Karpas-422 (cell line): Measurements from ENCODE around the gene THOC6. TPM values are rescaled to one million over a fixed set of nuclear protein-coding genes. Genes with fewer than 3 reads are reported as not detected.

Experiments
- DNase-seq: peaks from one replicate; pipeline ENCODE4 v3.0.0-alpha.2; 2015
- H2AFZ ChIP-seq: fragments of 200-600 bp; sonication (generic); 2 replicates; pipeline ENCODE4 v1.6.1; 2014; ENCODE audit warnings: antibody characterized with exemption, low read length, mixed read lengths
- H3K27ac ChIP-seq: fragments of 200-600 bp; sonication (generic); 2 replicates; pipeline ENCODE4 v1.5.1; 2014; ENCODE audit warnings: mild to moderate bottlenecking, low read length, moderate library complexity
- H3K27me3 ChIP-seq: fragments of 200-600 bp; sonication (generic); 2 replicates; pipeline ENCODE4 v1.6.1; 2014; ENCODE audit warnings: low read length, mixed read lengths
- H3K36me3 ChIP-seq: fragments of 200-600 bp; sonication (generic); 2 replicates; pipeline ENCODE4 v1.6.1; 2014; ENCODE audit warnings: low read length, mixed read lengths; ENCODE audit not compliant: insufficient read depth
- H3K4me1 ChIP-seq: fragments of 200-600 bp; sonication (generic); 2 replicates; pipeline ENCODE4 v1.6.1; 2014; ENCODE audit warnings: mild to moderate bottlenecking, low read length, mixed read lengths
- H3K4me2 ChIP-seq: fragments of 200-600 bp; sonication (generic); 2 replicates; pipeline ENCODE4 v1.6.1; 2014; ENCODE audit warnings: low read length, low read depth, mild to moderate bottlenecking; ENCODE audit not compliant: poor library complexity, severe bottlenecking
- H3K4me3 ChIP-seq: fragments of 200-600 bp; sonication (generic); 2 replicates; pipeline ENCODE4 v1.5.1; 2014; ENCODE audit warnings: mild to moderate bottlenecking, antibody characterized with exemption, low read length, mixed read lengths
- H3K79me2 ChIP-seq: fragments of 200-600 bp; sonication (generic); 2 replicates; pipeline ENCODE4 v1.6.1; 2014; ENCODE audit warnings: mild to moderate bottlenecking, low read length, mixed read lengths
- H3K9ac ChIP-seq: fragments of 200-600 bp; sonication (generic); 2 replicates; pipeline ENCODE4 v1.6.0; 2014; ENCODE audit warnings: low read length
- H3K9me2 ChIP-seq: fragments of 200-600 bp; sonication (generic), shearing (Covaris generic); replicated peaks from 2 replicates; pipeline ENCODE4 v1.6.0; 2014; ENCODE audit warnings: mild to moderate bottlenecking, low read length, moderate library complexity; ENCODE audit not compliant: insufficient read depth
- H3K9me3 ChIP-seq: fragments of 300-700, 200-600 bp; sonication (generic); 2 replicates; pipeline ENCODE4 v1.6.1; 2014; ENCODE audit warnings: low read length, mixed read lengths
- H4K20me1 ChIP-seq: fragments of 200-600 bp; sonication (generic); 2 replicates; pipeline ENCODE4 v1.6.1; 2014; ENCODE audit warnings: mild to moderate bottlenecking, antibody characterized with exemption, low read length, low read depth; ENCODE audit not compliant: insufficient read depth
- total RNA-seq: library from RNA; depleted of rRNA; stranded (reverse); fragments of >200 nt; shearing (Covaris generic); gene quantifications from 2 replicates; pipeline ENCODE4 v1.2.3, GENCODE V29; 2014; ENCODE audit warnings: low replicate concordance

The THOC6 gene
- total RNA-seq, 1 experiment from 2014 or later: 20.0 TPM

GRCh38 chr16:3056336-3057180 lies 32.7 kb downstream of the THOC6 start:
- H3K9ac ChIP-seq: no peak overlapping the region
- DNase-seq: no peak
- no peaks in the 10 kb centered on the region for H3K9me3 ChIP-seq
- no peak overlapping the region for H3K27ac ChIP-seq
- H3K4me2 ChIP-seq: no peak overlapping the region
- H3K27me3 ChIP-seq: no peaks in the 10 kb centered on the region
- no peaks in the 10 kb centered on the region for H3K36me3 ChIP-seq
- no peak overlapping the region for H3K4me3 ChIP-seq
- no peaks in the 10 kb centered on the region for H3K9me2 ChIP-seq
- H2AFZ ChIP-seq: no peak overlapping the region
- no peaks in the 10 kb centered on the region for H3K79me2 ChIP-seq
- H3K4me1 ChIP-seq: peaks cover 18% of the 10 kb centered on the region
- H4K20me1 ChIP-seq: 0 out of 2 replicates have a peak, but pooled peaks cover 11% of the 10 kb centered on the region

- no peaks in the 10 kb centered on the region for H3K79me2 ChIP-seq
- no peak overlapping the region for H3K4me3 ChIP-seq
- H3K36me3 ChIP-seq: no peaks in the 10 kb centered on the region
- no peaks in the 10 kb centered on the region for H3K27me3 ChIP-seq
- no peak overlapping the region for H3K27ac ChIP-seq
- peaks cover 18% of the 10 kb centered on the region for H3K4me1 ChIP-seq
- peak overlapping the region; percentile 90 for H3K4me2 ChIP-seq
- H3K9me3 ChIP-seq: no peaks in the 10 kb centered on the region
- DNase-seq: no peak
- 0 out of 2 replicates have a peak overlapping the region, but pooled peaks have one; percentile 95 for H3K9ac ChIP-seq
- H4K20me1 ChIP-seq: 0 out of 2 replicates have a peak, but pooled peaks cover 11% of the 10 kb centered on the region
- H2AFZ ChIP-seq: no peak overlapping the region
- H3K9me2 ChIP-seq: no peaks in the 10 kb centered on the region
Measured at GRCh38 chr16:3057181-3058138, 33.6 kb downstream of the THOC6 start.

GRCh38 chr16:3058139-3059030 lies 34.5 kb downstream of the THOC6 start:
- Histone ChIP-seq H3K4me2 (peak overlapping the region; percentile 90), H4K20me1 (0 out of 2 replicates have a peak, but pooled peaks cover 11% of the 10 kb centered on the region), H3K79me2 (no peaks in the 10 kb centered on the region), H3K36me3 (no peaks in the 10 kb centered on the region), H3K4me1 (peaks cover 18% of the 10 kb centered on the region), H3K9ac (peak overlapping the region; percentile 95), H3K9me2 (no peaks in the 10 kb centered on the region), H3K27ac (no peak overlapping the region), H3K27me3 (no peaks in the 10 kb centered on the region), H2AFZ (peak overlapping the region; percentile 88; the same call in 1 of the 2 replicates), H3K4me3 (peak overlapping the region; percentile 91), H3K9me3 (no peaks in the 10 kb centered on the region)
- peak; percentile 78 for DNase-seq

- Histone ChIP-seq H3K27me3 (no peaks in the 10 kb centered on the region), H2AFZ (peak overlapping the region; percentile 88; the same call in 1 of the 2 replicates), H3K4me1 (peaks cover 18% of the 10 kb centered on the region), H3K9me2 (no peaks in the 10 kb centered on the region), H4K20me1 (0 out of 2 replicates have a peak, but pooled peaks cover 11% of the 10 kb centered on the region), H3K4me2 (peak overlapping the region; percentile 90), H3K9ac (peak overlapping the region; percentile 95), H3K36me3 (no peaks in the 10 kb centered on the region), H3K4me3 (peak overlapping the region; percentile 91), H3K27ac (no peak overlapping the region), H3K9me3 (no peaks in the 10 kb centered on the region), H3K79me2 (no peaks in the 10 kb centered on the region)
- DNase-seq: peak; percentile 93
Measured at GRCh38 chr16:3059041-3059722, 35.3 kb downstream of the THOC6 start.

GRCh38 chr16:3059723-3060242 lies 35.9 kb downstream of the THOC6 start:
- Histone ChIP-seq H3K9me2 (no peaks in the 10 kb centered on the region), H3K36me3 (no peaks in the 10 kb centered on the region), H3K27ac (no peak overlapping the region), H3K4me2 (peak overlapping the region; percentile 90), H3K9ac (peak overlapping the region; percentile 95), H3K4me3 (peak overlapping the region; percentile 91), H2AFZ (peak overlapping the region; percentile 82; the same call in 1 of the 2 replicates), H3K9me3 (no peaks in the 10 kb centered on the region), H4K20me1 (0 out of 2 replicates have a peak, but pooled peaks cover 11% of the 10 kb centered on the region), H3K27me3 (no peaks in the 10 kb centered on the region), H3K4me1 (peaks cover 18% of the 10 kb centered on the region), H3K79me2 (no peaks in the 10 kb centered on the region)
- DNase-seq: no peak

- no peaks in the 10 kb centered on the region for H3K27me3 ChIP-seq
- H3K4me3 ChIP-seq: no peak overlapping the region
- H3K9me2 ChIP-seq: no peaks in the 10 kb centered on the region
- H3K9ac ChIP-seq: no peak overlapping the region
- no peak overlapping the region for H3K4me2 ChIP-seq
- no peak for DNase-seq
- H3K27ac ChIP-seq: no peak overlapping the region
- H2AFZ ChIP-seq: no peak overlapping the region
- no peaks in the 10 kb centered on the region for H3K79me2 ChIP-seq
- H3K9me3 ChIP-seq: no peaks in the 10 kb centered on the region
- 0 out of 2 replicates have a peak, but pooled peaks cover 11% of the 10 kb centered on the region for H4K20me1 ChIP-seq
- peaks cover 11% of the 10 kb centered on the region for H3K4me1 ChIP-seq
- no peaks in the 10 kb centered on the region for H3K36me3 ChIP-seq
Measured at GRCh38 chr16:3060339-3061127, 36.7 kb downstream of the THOC6 start.
